Adrenal gland (tissue), 12 donors: Measurements from ENCODE around the gene MIP. TPM values are rescaled to one million over a fixed set of nuclear protein-coding genes. Genes with fewer than 3 reads are reported as not detected.

Source experiments
- DNase-seq, 7 donors: peaks; one replicate each; pipeline ENCODE4 v3.0.0-alpha.2; 2019 to 2020
- H3K27ac ChIP-seq, 5 donors: fragments of 200-600 bp; sonication (generic) in 4 of 5; 1 replicate in 3 of 5; 2 replicates in 2 of 5; pipeline versions ENCODE4 v1.5.1 to v1.8.0; 2016 to 2020; ENCODE audit warnings: mild to moderate bottlenecking in 1 of 5
- H3K27me3 ChIP-seq: fragments of 200-600 bp; 2 replicates; pipeline ENCODE4 v1.8.0; 2021
- H3K36me3 ChIP-seq, 2 donors: fragments of 200-600 bp; replicated peaks in 1 of 2; 1 replicate in 1 of 2; 2 replicates in 1 of 2; pipeline versions ENCODE4 v1.5.1 to v1.8.0; 2018 to 2022
- H3K4me1 ChIP-seq, 2 donors: fragments of 200-600 bp; replicated peaks in 1 of 2; 1 replicate in 1 of 2; 2 replicates in 1 of 2; pipeline versions ENCODE4 v1.5.1 to v1.8.0; 2018 to 2021
- H3K4me3 ChIP-seq, 4 donors: fragments of 200-600 bp; sonication (generic) in 3 of 4; one replicate each; pipeline ENCODE4 v1.5.1; 2016 to 2018
- H3K9me3 ChIP-seq, 3 donors: fragments of 200-600 bp; sonication (generic) in 1 of 3; replicated peaks in 1 of 3; 1 replicate in 2 of 3; 2 replicates in 1 of 3; pipeline versions ENCODE4 v1.5.1 to v1.8.0; 2016 to 2021
- POLR2A ChIP-seq, 2 donors: fragments of 450-650 bp; IDR thresholded peaks; one replicate each; pipeline ENCODE4 v1.6.1; 2017; ENCODE audit warnings: antibody characterized with exemption in 2 of 2, mild to moderate bottlenecking in 2 of 2, moderate library complexity in 1 of 2
- WGBS, 4 donors: extraction: QIAGEN DNeasy Blood & Tissue Kit in 2 of 4; methylation state at CpG; one replicate each; pipeline versions ENCODE4 v1.1.5 to v1.1.7; 2013 to 2017; 5-methylcytosine and 5-hydroxymethylcytosine counted together
- intact Hi-C, 2 donors: fragments of 100-400 bp; cut with DNase I; formaldehyde crosslinking; loops; one replicate each; pipeline versions ENCODE4 v1.14.1 to v1.15.0; 2022 to 2023
- polyA plus RNA-seq, 3 donors: library from polyadenylated mRNA; stranded (reverse); fragments of 200-250 nt in 2 of 3; fragments of 350-450 nt in 1 of 3; fragmentation: Illumina TruSeq in 1 of 3; extraction: RNeasy Lipid Tissue Mini Kit (QIAGEN cat#74804) in 1 of 3; gene quantifications; one replicate each; pipeline ENCODE4 v1.2.3, GENCODE V29; 2013 to 2014
- total RNA-seq, 9 donors: library from RNA; depleted of rRNA in 4 of 9; stranded (reverse); fragments of >200 nt in 4 of 9; fragments of 120-200 nt in 1 of 9; fragmentation: NEBNext Ultra II Directional in 1 of 9; extraction: Animal tissue kit (Norgen Biotek cat#: 25700) in 1 of 9; gene quantifications; one replicate each; pipeline versions ENCODE4 v1.1.0 to v1.2.4, GENCODE V29; 2013 to 2023
- TF ChIP-seq, protein P1 (sequence below), 6 experiments: fragments of 450-650 bp in 4 of 6; fragments of 200-600 bp in 2 of 6; sonication (generic) in 1 of 6; IDR thresholded peaks; 1 replicate in 5 of 6; 2 replicates in 1 of 6; pipeline versions ENCODE4 v1.5.1 to v1.8.0; 2016 to 2021; ENCODE audit warnings: antibody characterized with exemption in 6 of 6, mild to moderate bottlenecking in 2 of 6, moderate library complexity in 1 of 6
- donor health status: healthy with polysubstance abuse.
- donor health status: Bipolar disorder and iron deficiency.
- donor health status: DM: yes; HTN: yes; CAD: no.
- donor health status: DM: no; HTN: no; CAD: no.
- donor health status: DM: no; HTN: no; CAD: no.
- donor health status: DM: yes; HTN: yes; CAD: no.

MIP gene
- total and polyA plus RNA-seq, 12 donors = 0.08 to 1.6 (median 0.32) TPM; not detected in 5

DNA sequence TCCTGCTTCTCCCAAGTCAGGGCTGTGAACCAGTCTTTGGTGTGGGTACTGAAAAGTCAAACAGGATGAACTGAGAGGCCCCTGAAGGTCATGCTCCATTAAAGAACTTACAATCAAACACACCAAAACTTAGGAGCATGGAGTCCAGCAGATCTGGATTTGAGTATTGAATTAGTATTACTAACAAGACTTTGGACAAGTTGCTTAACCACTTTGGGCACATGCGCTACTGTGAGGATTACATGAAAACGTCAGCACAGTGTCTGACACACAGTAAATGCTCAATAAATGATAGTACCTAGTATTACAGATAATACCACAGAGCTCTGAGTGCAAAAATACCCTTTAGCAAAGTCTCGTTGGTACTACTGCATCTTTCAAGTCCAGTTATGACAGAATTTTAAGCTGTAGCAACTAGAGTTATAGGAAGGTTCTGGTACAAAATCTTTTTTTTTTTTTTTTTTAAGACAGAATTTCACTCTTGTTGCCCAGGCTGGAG, 28.5 kb downstream of the MIP start:
- DNase-seq = no peak
- H3K27ac ChIP-seq = no peak overlapping the region
- no peak overlapping the region for H3K4me3 ChIP-seq
- no peaks in the 10 kb centered on the region for H3K27me3 ChIP-seq
- WGBS, 4 donors = 62 to 64% (median 62%) methylated on average over 3 of the region's 3 CpGs
- H3K4me1 ChIP-seq = no peaks in the 10 kb centered on the region
- H3K36me3 ChIP-seq = peaks cover 0 to 7% of the 10 kb centered on the region in 2 donors
- no peak for TF ChIP-seq POLR2A (IDR thresholded peaks at IDR 0.05)
- TF ChIP-seq, protein P1, sequence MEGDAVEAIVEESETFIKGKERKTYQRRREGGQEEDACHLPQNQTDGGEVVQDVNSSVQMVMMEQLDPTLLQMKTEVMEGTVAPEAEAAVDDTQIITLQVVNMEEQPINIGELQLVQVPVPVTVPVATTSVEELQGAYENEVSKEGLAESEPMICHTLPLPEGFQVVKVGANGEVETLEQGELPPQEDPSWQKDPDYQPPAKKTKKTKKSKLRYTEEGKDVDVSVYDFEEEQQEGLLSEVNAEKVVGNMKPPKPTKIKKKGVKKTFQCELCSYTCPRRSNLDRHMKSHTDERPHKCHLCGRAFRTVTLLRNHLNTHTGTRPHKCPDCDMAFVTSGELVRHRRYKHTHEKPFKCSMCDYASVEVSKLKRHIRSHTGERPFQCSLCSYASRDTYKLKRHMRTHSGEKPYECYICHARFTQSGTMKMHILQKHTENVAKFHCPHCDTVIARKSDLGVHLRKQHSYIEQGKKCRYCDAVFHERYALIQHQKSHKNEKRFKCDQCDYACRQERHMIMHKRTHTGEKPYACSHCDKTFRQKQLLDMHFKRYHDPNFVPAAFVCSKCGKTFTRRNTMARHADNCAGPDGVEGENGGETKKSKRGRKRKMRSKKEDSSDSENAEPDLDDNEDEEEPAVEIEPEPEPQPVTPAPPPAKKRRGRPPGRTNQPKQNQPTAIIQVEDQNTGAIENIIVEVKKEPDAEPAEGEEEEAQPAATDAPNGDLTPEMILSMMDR (IDR thresholded peaks at IDR 0.05) = no peak
- no peaks in the 10 kb centered on the region for H3K9me3 ChIP-seq
- intact Hi-C loops = no loop called here

DNA sequence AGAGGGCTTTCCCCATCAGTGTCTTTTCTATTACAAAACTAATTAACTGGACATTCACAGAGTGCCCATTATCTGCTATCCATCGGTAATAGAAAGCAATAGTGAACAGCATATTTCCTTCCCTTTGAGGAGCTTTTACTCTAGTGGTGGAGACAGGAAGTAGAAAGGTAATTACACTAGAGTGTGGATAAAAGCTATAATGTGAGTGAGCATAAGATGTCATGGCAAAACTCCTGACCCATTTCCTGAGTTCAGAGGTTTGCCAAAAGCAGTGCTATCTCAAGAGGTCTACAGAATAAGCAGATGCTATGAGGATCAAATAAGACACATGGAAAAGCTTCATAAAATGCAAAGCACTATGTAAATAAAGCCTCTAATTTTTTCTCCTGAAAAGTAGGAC, 29.3 kb downstream of the MIP start:
- DNase-seq = no peak
- 68 to 85% (median 74%) methylated on average over 1 of the region's 1 CpG for WGBS, 4 donors
- no peaks in the 10 kb centered on the region for H3K27me3 ChIP-seq
- H3K36me3 ChIP-seq = peaks cover 0 to 4% of the 10 kb centered on the region in 2 donors
- H3K4me3 ChIP-seq = no peak overlapping the region
- H3K4me1 ChIP-seq = no peaks in the 10 kb centered on the region
- intact Hi-C loops = no loop called here
- H3K27ac ChIP-seq = no peak overlapping the region
- H3K9me3 ChIP-seq = no peaks in the 10 kb centered on the region
- TF ChIP-seq POLR2A (IDR thresholded peaks at IDR 0.05) = no peak
- TF ChIP-seq, protein P1 (IDR thresholded peaks at IDR 0.05) = no peak

DNA sequence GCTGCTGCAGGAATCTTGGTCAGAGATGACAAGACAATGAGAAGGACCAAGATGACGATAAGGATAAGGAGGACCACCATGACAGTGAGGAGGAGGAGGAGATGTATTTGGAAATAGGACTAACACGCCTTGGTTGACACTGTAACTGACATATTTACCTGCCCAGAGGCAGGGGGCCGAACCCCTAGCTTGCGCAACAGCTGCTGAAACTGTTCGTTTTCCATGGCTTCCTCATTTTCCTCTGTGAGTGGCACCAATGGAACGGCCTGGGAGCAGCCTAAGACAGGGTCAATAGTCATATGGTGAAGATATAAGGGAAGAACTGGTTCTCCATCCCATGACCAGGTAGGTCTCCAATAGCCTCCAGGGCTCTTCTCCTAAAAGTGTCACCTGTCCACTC, 34.0 kb downstream of the MIP start:
- TF ChIP-seq, protein P1 (IDR thresholded peaks at IDR 0.05) = no peak
- no peak for TF ChIP-seq POLR2A (IDR thresholded peaks at IDR 0.05)
- Histone ChIP-seq H3K4me1 (no peaks in the 10 kb centered on the region), H3K36me3 (peaks cover 0 to 4% of the 10 kb centered on the region in 2 donors), H3K27me3 (no peaks in the 10 kb centered on the region), H3K27ac (no peak overlapping the region), H3K4me3 (no peak overlapping the region), H3K9me3 (no peaks in the 10 kb centered on the region)
- DNase-seq = no peak
- intact Hi-C loops = no loop called here
- WGBS, 4 donors = 82 to 87% (median 85%) methylated on average over 6 of the region's 6 CpGs

DNA sequence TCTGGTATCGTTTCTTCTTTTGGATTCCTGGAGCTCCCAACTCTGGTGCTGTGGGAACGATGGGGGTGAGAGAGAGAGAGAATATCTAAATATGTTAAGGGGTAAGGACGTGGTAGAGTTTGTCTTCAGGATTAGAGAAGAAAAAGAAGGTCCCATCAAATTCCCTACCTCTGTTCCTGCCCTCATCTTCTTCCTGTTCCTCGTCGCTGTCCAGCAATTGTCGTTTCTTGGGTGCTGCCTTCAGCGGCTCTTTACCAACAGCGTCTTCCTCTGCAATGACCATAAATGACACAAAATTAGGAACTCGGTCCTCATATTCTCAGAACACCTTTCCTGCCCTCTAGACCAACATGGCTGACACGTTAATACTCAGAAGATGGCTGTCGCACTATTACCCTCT, 36.7 kb downstream of the MIP start:
- H3K4me1 ChIP-seq = no peaks in the 10 kb centered on the region
- H3K27ac ChIP-seq = no peak overlapping the region
- intact Hi-C loops = no loop called here
- WGBS, 4 donors = 94 to 97% (median 96%) methylated on average over 11 of the region's 11 CpGs
- no peaks in the 10 kb centered on the region for H3K36me3 ChIP-seq
- H3K9me3 ChIP-seq = no peaks in the 10 kb centered on the region
- H3K27me3 ChIP-seq = no peaks in the 10 kb centered on the region
- no peak for DNase-seq
- no peak overlapping the region for H3K4me3 ChIP-seq
- no peak for TF ChIP-seq POLR2A (IDR thresholded peaks at IDR 0.05)
- TF ChIP-seq, protein P1 (IDR thresholded peaks at IDR 0.05) = no peak
